Retina (tissue), 1 donor: ENCODE data around the gene TGM4.

Source experiments
- DNase-seq: peaks from one replicate; pipeline ENCODE4 v3.0.0-alpha.2; 2016

The TGM4 gene

GRCh38 chr3:44883213-44883955 is 9.0 kb downstream of the TGM4 start:
- no peak for DNase-seq

GRCh38 chr3:44883999-44884431 is 9.6 kb downstream of the TGM4 start:
- no peak for DNase-seq

GRCh38 chr3:44885618-44886017 is 11.2 kb downstream of the TGM4 start:
- DNase-seq: no peak

GRCh38 chr3:44886561-44886960 is 12.2 kb downstream of the TGM4 start:
- DNase-seq: no peak

- no peak for DNase-seq
Observed at GRCh38 chr3:44887101-44887500, 12.7 kb downstream of the TGM4 start.

GRCh38 chr3:44890258-44890657 is 15.8 kb downstream of the TGM4 start:
- no peak for DNase-seq

- no peak for DNase-seq
Observed at GRCh38 chr3:44890852-44891251, 16.4 kb downstream of the TGM4 start.

- DNase-seq: no peak
Observed at GRCh38 chr3:44892689-44893088, 18.3 kb downstream of the TGM4 start.

- no peak for DNase-seq
Observed at GRCh38 chr3:44893097-44893496, 18.7 kb downstream of the TGM4 start.

GRCh38 chr3:44894485-44894884 is 20.1 kb downstream of the TGM4 start:
- DNase-seq: peak; percentile 13

- DNase-seq: no peak
Observed at GRCh38 chr3:44896440-44896839, 22.0 kb downstream of the TGM4 start.

- DNase-seq: peak; percentile 18
Observed at GRCh38 chr3:44899683-44900367, 25.4 kb downstream of the TGM4 start.

- DNase-seq: no peak
Observed at GRCh38 chr3:44902628-44903027, 28.2 kb downstream of the TGM4 start.

GRCh38 chr3:44903314-44903713 is 28.9 kb downstream of the TGM4 start:
- no peak for DNase-seq

GRCh38 chr3:44903751-44904150 is 29.3 kb downstream of the TGM4 start:
- DNase-seq: no peak

- no peak for DNase-seq
Observed at GRCh38 chr3:44905446-44906157, 31.2 kb downstream of the TGM4 start.

- no peak for DNase-seq
Observed at GRCh38 chr3:44906997-44907396, 32.6 kb downstream of the TGM4 start.

GRCh38 chr3:44907612-44908011 is 33.2 kb downstream of the TGM4 start:
- DNase-seq: peak; percentile 28

GRCh38 chr3:44909063-44909462 is 34.7 kb downstream of the TGM4 start:
- DNase-seq: no peak

- no peak for DNase-seq
Observed at GRCh38 chr3:44910693-44911092, 36.3 kb downstream of the TGM4 start.

- peak; percentile 73 for DNase-seq
Observed at GRCh38 chr3:44913868-44914468, 39.6 kb downstream of the TGM4 start.

- DNase-seq: no peak
Observed at GRCh38 chr3:44914936-44915335, 40.5 kb downstream of the TGM4 start.

- DNase-seq: no peak
Observed at GRCh38 chr3:44915702-44916438, 41.5 kb downstream of the TGM4 start.
